OCI-LY7 (cell line): ENCODE results near the gene ZDHHC4. TPM values are rescaled to one million over a fixed set of nuclear protein-coding genes. Genes with fewer than 3 reads are reported as not detected.
A peak's percentile ranks its signal among the peaks of the same experiment; 100 is the strongest.
"Not testable (repeated sequence)": the region's sequence is repeated elsewhere in the genome, so short reads cannot be mapped to it uniquely, and the experiment has no call there.

Experiments used
- BruUV-seq: library from RNA; stranded (reverse); fragments of 400-500 nt; replicated peaks from 2 replicates; lab custom pipeline; 2021; lab: Mats Ljungman, UMichigan
- CTCF ChIA-PET: fragments of 300-600 bp; sonication (Branson Sonifier 250); formaldehyde crosslinking; loops from one replicate; lab custom pipeline; 2022; ENCODE audit warnings: antibody characterized with exemption; ENCODE audit not compliant: unreplicated experiment; lab: Charles Lee
- POLR2A ChIA-PET: fragments of 300-600 bp; sonication (Branson Sonifier 250); formaldehyde crosslinking; loops from one replicate; lab custom pipeline; 2022; ENCODE audit warnings: antibody characterized with exemption; lab: Charles Lee
- DNase-seq: peaks from one replicate; pipeline ENCODE4 v3.0.0-alpha.2; 2015; ENCODE audit warnings: low spot score
- H2AFZ ChIP-seq: fragments of 200-600 bp; sonication (generic), shearing (Covaris generic); 2 replicates; pipeline ENCODE4 v1.6.1; 2014; ENCODE audit warnings: mild to moderate bottlenecking, antibody characterized with exemption, low read length, moderate library complexity
- H3K27ac ChIP-seq: fragments of 200-600 bp; sonication (generic); 2 replicates; pipeline ENCODE4 v1.5.1; 2014; ENCODE audit warnings: mixed run types, low read depth, mild to moderate bottlenecking, moderate library complexity, low read length, inconsistent platforms; ENCODE audit not compliant: poor library complexity, severe bottlenecking
- H3K36me3 ChIP-seq: fragments of 200-600 bp; sonication (generic); 2 replicates; pipeline ENCODE4 v1.6.1; 2014; ENCODE audit warnings: mild to moderate bottlenecking, antibody characterized with exemption, low read length, moderate library complexity, mixed read lengths; ENCODE audit not compliant: insufficient read depth
- H3K4me1 ChIP-seq: fragments of 200-600 bp; sonication (generic); 2 replicates; pipeline ENCODE4 v1.5.1; 2014; ENCODE audit warnings: mild to moderate bottlenecking, low read length; ENCODE audit not compliant: insufficient read depth, poor library complexity, severe bottlenecking
- H3K4me2 ChIP-seq: fragments of 200-600 bp; sonication (generic); 2 replicates; pipeline ENCODE4 v1.6.1; 2014; ENCODE audit warnings: mild to moderate bottlenecking, low read length
- H3K4me3 ChIP-seq: fragments of 200-600 bp; sonication (generic); 2 replicates; pipeline ENCODE4 v1.5.1; 2014; ENCODE audit warnings: mild to moderate bottlenecking, low read depth, low read length; ENCODE audit not compliant: poor library complexity, severe bottlenecking
- H3K79me2 ChIP-seq: fragments of 200-600 bp; sonication (generic); 2 replicates; pipeline ENCODE4 v1.6.1; 2016; ENCODE audit warnings: low read depth, mild to moderate bottlenecking, low read length, moderate library complexity, mixed read lengths; ENCODE audit not compliant: insufficient read depth
- H3K9me2 ChIP-seq: fragments of 200-600 bp; sonication (generic); 2 replicates; pipeline ENCODE4 v1.6.1; 2016; ENCODE audit warnings: mild to moderate bottlenecking, low read length, mixed read lengths; ENCODE audit not compliant: insufficient read depth
- H3K9me3 ChIP-seq: fragments of 200-600 bp; sonication (generic); 2 replicates; pipeline ENCODE4 v1.6.1; 2014; ENCODE audit warnings: mild to moderate bottlenecking, mixed run types, low read length, mixed read lengths
- H4K20me1 ChIP-seq: fragments of 200-600 bp; sonication (generic); 2 replicates; pipeline ENCODE4 v1.6.1; 2014; ENCODE audit warnings: mild to moderate bottlenecking, antibody characterized with exemption, low read length, moderate library complexity, mixed read lengths; ENCODE audit not compliant: insufficient read depth
- CTCF ChIP-seq: fragments of 200-600 bp; sonication (generic); conservative IDR thresholded peaks from 2 replicates; pipeline ENCODE4 v1.5.1; 2014; ENCODE audit warnings: mild to moderate bottlenecking, antibody characterized with exemption, low read length, moderate library complexity, mixed read lengths
- EZH2phosphoT487 ChIP-seq: fragments of 200-600 bp; sonication (generic); IDR thresholded peaks from 2 replicates; pipeline ENCODE4 v1.6.1; 2018; ENCODE audit warnings: low read depth, borderline replicate concordance, mild to moderate bottlenecking, mixed run types, antibody characterized with exemption, low read length, moderate library complexity, mixed read lengths
- intact Hi-C: fragments of 100-400 bp; cut with micrococcal nuclease; formaldehyde crosslinking; loops from one replicate; pipeline ENCODE4 v1.10.0; 2022; ENCODE audit not compliant: unreplicated experiment
- total RNA-seq, 2 experiments: library from RNA; depleted of rRNA in 1 of 2; stranded (reverse); fragments of >200 nt in 1 of 2; shearing (Covaris generic) in 1 of 2; gene quantifications; 2 replicates each; pipeline ENCODE4 v1.2.3, GENCODE V29; 2014 to 2022

ZDHHC4 gene
- total RNA-seq, 2 experiments from 2014 or later = 76.4 to 92.7 TPM

GRCh38 chr7:6578114-6579084 lies 1.1 kb downstream of the ZDHHC4 start:
- Histone ChIP-seq H3K9me3 (peaks cover 13% of the 10 kb centered on the region; the same call in 1 of the 2 replicates), H3K4me2 (peak overlapping the region; percentile 71), H3K36me3 (peaks cover 21% of the 10 kb centered on the region), H4K20me1 (no peaks in the 10 kb centered on the region), H3K4me1 (peaks cover 82% of the 10 kb centered on the region), H3K79me2 (peaks cover 25% of the 10 kb centered on the region; the same call in 1 of the 2 replicates), H3K4me3 (peak overlapping the region; percentile 87), H2AFZ (no peak overlapping the region), H3K9me2 (no peaks in the 10 kb centered on the region), H3K27ac (peak overlapping the region; percentile 79)
- intact Hi-C loops = no loop called here
- TF ChIP-seq CTCF (no peak), EZH2phosphoT487 (no peak)
- TSS peak; percentile 63 for BruUV-seq
- DNase-seq = no peak
- ChIA-PET POLR2A (interaction anchor here (0.7 to 1.9 kb wide), 4 partner anchors 9 to 55 kb away, joined by 3 to 7 read pairs (median 4); no protein-coding TSS in a partner anchor), CTCF (no interaction called here)

GRCh38 chr7:6579446-6579845 lies 2.2 kb downstream of the ZDHHC4 start:
- Histone ChIP-seq H3K27ac (peak overlapping the region; percentile 99), H4K20me1 (no peaks in the 10 kb centered on the region)

DNA sequence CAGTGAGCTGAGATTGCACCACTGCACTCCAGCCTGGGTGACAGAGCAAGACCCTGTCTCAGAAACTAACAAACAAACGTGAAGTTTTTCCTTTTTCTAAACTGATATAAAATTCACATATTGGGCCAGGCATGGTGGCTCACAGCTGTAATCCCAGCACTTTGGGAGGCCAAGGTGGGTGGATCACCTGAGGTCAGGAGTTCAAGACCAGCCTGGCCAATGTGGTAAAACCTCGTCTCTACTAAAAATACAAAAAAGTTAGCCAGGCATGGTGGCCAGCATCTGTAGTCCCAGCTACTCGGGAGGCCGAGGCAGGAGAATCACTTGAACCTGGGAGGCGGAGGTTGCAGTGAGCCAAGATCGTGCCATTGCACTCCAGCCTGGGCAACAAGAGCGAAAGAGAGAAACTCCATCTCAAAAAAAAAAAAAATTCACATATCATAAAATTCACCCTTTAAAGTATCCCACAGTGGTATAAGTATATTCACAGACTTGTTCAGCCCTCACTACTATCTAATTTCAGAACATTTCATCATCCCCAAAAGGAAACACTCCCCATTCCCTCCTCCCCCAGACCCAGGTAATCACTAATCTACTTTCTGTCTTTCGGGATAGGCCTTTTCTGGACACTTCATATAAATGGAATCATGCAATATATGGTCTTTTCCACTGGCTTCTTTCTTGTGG lies 8.6 kb downstream of the ZDHHC4 start:
- H4K20me1 ChIP-seq, H3K9me2 ChIP-seq, POLR2A ChIA-PET, intact Hi-C loops, H3K79me2 ChIP-seq, BruUV-seq, H3K4me3 ChIP-seq, DNase-seq, H2AFZ ChIP-seq, H3K9me3 ChIP-seq, H3K27ac ChIP-seq, H3K4me2 ChIP-seq: not testable (repeated sequence)
- peaks cover 53% of the 10 kb centered on the region for H3K4me1 ChIP-seq
- peaks cover 71% of the 10 kb centered on the region for H3K36me3 ChIP-seq
- CTCF ChIA-PET = interaction anchor here (0.8 kb wide), 1 partner anchor 15 kb away, joined by 5 read pairs; no protein-coding TSS in a partner anchor

More at GRCh38 chr7:6579446-6579845, 2.2 kb downstream of the ZDHHC4 start:
- H3K79me2 ChIP-seq = peaks cover 25% of the 10 kb centered on the region; the same call in 1 of the 2 replicates
- H2AFZ ChIP-seq = no peak overlapping the region
- POLR2A ChIA-PET = interaction anchor here (0.6 to 1.9 kb wide), 3 partner anchors 11 to 45 kb away, joined by 3 to 5 read pairs (median 4); partner anchors contain the start of gene INTS15
- peaks cover 90% of the 10 kb centered on the region for H3K4me1 ChIP-seq
- intact Hi-C loops = no loop called here
- peaks cover 13% of the 10 kb centered on the region; the same call in 1 of the 2 replicates for H3K9me3 ChIP-seq
- peak; percentile 62 for TF ChIP-seq CTCF
- no peak for TF ChIP-seq EZH2phosphoT487
- CTCF ChIA-PET = no interaction called here
- no peaks in the 10 kb centered on the region for H3K9me2 ChIP-seq
- H3K36me3 ChIP-seq = peaks cover 31% of the 10 kb centered on the region
- H3K4me2 ChIP-seq = peak overlapping the region; percentile 46
- no TSS peak for BruUV-seq
- no peak overlapping the region for H3K4me3 ChIP-seq
- peak; percentile 59 for DNase-seq
